ENCODE measurements around the gene CXCL9.

The CXCL9 gene

DNA sequence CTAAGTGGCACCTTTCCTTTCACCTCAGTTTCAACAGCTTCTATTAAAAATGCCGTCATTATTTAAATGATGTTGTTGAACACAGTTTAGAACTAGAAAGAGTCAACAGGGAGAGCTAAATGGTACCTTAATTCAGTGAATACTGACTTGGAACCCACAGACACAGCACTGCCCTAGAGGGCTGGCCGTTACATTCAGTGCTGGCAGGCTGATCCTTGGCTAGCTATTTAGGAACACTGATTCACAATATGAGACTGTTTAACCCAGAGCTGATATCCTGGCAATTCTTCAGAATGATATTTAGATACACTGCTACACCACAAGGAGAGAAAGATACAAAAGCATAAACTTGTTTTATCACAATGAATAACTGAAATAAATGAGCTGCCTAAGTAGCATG lies 53.8 kb downstream of the CXCL9 start:
- no peak for DNase-seq
